Measurements from ENCODE around the gene LRBA. TPM values are rescaled to one million over a fixed set of nuclear protein-coding genes. Genes with fewer than 3 reads are reported as not detected.

Gene LRBA
- total and polyA plus RNA-seq, 7 donors = 16.8 to 184 (median 91.1) TPM

DNA sequence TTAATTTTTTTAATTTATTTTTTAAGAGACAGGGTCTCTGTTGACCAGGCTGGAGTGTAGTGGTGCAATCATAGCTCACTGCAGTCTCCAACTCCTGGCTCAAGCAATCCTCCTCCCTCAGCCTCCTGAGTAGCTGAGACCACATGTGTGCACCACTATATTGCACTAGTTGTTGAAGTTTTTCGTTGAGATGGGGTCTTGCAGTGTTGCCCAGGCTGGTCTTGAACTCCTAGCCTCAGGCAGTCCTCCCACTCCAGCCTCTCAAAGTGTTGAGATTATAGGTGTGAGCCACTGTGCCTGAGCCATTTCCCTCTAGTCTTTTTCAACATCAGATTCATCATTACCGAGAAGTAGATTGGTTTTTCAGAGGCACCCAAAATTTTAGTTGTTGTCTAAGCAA is 771.2 kb downstream of the LRBA start:
- intact Hi-C loops (cut with DNase I) = loop anchor here (10.0 kb wide), 1 partner anchor 621 kb away; no protein-coding TSS in a partner anchor
- no peaks in the 10 kb centered on the region for H3K4me1 ChIP-seq
- no peak for DNase-seq
- 86 to 89% methylated on average over 2 of the region's 2 CpGs for WGBS, 2 donors
- H3K4me3 ChIP-seq = no peak overlapping the region
- peaks cover 0 to 19% (median 0%) of the 10 kb centered on the region in 4 donors for H3K36me3 ChIP-seq
- no peaks in the 10 kb centered on the region for H3K27me3 ChIP-seq
- no peaks in the 10 kb centered on the region for H3K9me3 ChIP-seq
- no peak for TF ChIP-seq POLR2AphosphoS5 (IDR thresholded peaks at IDR 0.05)
- TF ChIP-seq, protein P1, sequence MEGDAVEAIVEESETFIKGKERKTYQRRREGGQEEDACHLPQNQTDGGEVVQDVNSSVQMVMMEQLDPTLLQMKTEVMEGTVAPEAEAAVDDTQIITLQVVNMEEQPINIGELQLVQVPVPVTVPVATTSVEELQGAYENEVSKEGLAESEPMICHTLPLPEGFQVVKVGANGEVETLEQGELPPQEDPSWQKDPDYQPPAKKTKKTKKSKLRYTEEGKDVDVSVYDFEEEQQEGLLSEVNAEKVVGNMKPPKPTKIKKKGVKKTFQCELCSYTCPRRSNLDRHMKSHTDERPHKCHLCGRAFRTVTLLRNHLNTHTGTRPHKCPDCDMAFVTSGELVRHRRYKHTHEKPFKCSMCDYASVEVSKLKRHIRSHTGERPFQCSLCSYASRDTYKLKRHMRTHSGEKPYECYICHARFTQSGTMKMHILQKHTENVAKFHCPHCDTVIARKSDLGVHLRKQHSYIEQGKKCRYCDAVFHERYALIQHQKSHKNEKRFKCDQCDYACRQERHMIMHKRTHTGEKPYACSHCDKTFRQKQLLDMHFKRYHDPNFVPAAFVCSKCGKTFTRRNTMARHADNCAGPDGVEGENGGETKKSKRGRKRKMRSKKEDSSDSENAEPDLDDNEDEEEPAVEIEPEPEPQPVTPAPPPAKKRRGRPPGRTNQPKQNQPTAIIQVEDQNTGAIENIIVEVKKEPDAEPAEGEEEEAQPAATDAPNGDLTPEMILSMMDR (IDR thresholded peaks at IDR 0.05) = no peak
- TF ChIP-seq POLR2A (IDR thresholded peaks at IDR 0.05) = no peak
- H3K27ac ChIP-seq = no peak overlapping the region

DNA sequence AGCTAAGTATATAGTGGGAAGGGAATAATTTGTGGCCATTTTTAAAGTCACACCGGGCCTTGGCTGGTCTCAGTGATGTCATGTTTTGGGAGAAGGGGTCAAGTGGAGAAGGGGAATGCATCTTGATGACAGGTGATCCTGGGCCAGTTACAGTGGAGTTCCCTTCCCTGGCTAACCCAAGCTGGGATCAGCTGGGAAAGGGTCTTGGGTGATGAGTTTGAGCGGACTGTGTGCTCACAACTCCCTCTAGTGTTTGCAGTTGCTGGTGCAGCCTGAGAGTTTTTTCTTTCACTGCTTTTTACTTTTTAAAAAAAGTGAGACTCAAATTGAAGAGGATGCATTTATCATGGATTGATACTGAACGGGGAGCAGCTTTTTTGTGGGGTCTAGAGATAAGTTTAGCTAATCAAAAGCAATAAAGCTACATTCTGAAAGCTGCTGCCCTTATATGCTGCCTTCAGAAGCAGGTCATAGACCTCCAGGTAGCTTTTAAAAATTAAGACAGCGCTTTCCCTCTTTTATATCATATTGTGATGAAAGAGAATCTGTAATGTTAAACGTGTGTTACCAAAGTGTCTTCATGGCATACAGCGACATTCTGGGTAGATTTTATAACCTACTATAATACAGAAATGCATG is 772.1 kb downstream of the LRBA start:
- 57 to 58% methylated on average over 6 of the region's 6 CpGs for WGBS, 2 donors
- DNase-seq = no peak

DNA sequence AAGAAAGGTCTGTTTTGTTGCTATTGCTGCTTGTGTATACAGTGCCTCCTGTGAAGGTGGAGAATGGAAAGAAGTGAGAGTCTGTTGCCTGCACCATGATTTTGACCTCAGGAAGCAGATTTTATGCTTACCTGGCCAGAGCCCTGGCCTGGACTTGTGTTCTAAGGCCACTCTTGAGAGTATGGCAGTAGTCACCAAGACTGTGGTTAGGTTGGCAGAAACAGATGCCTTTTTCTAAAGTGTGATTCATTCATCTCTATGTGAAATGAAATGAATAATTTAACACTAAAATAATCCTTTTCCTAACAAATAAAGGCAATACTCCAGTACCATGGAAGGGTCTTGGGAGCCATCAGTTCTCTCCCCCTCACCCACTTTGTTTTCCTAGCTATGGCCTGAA is 775.1 kb downstream of the LRBA start:
- H3K36me3 ChIP-seq = peaks cover 0 to 5% (median 0%) of the 10 kb centered on the region in 4 donors
- no peak for DNase-seq
- H3K4me1 ChIP-seq = peaks cover 0 to 29% (median 21%) of the 10 kb centered on the region in 4 donors
- H3K27me3 ChIP-seq = no peaks in the 10 kb centered on the region
- intact Hi-C loops (cut with DNase I) = loop anchor here (2.0 to 10.0 kb wide), 2 partner anchors 239 to 625 kb away; no protein-coding TSS in a partner anchor
- H3K9me3 ChIP-seq = no peaks in the 10 kb centered on the region
- TF ChIP-seq POLR2AphosphoS5 (IDR thresholded peaks at IDR 0.05) = no peak
- no peak for TF ChIP-seq POLR2A (IDR thresholded peaks at IDR 0.05)
- TF ChIP-seq, protein P1 (IDR thresholded peaks at IDR 0.05) = no peak
- TF ChIP-seq EP300 (IDR thresholded peaks at IDR 0.05) = no peak
- H3K27ac ChIP-seq = no peak overlapping the region
- H3K4me3 ChIP-seq = no peak overlapping the region

More for the DNA sequence above, 772.1 kb downstream of the LRBA start:
- peaks cover 0 to 10% (median 0%) of the 10 kb centered on the region in 4 donors for H3K36me3 ChIP-seq
- TF ChIP-seq POLR2AphosphoS5 (IDR thresholded peaks at IDR 0.05) = no peak
- no peak for TF ChIP-seq EP300 (IDR thresholded peaks at IDR 0.05)
- TF ChIP-seq, protein P1 (IDR thresholded peaks at IDR 0.05) = peak; percentile 55 to 93 (median 79)
- no peak for TF ChIP-seq POLR2A (IDR thresholded peaks at IDR 0.05)
- H3K27ac ChIP-seq = peak overlapping the region in 1 of 4 donors; percentile 17
- no peaks in the 10 kb centered on the region for H3K27me3 ChIP-seq
- H3K4me3 ChIP-seq = no peak overlapping the region
- no peaks in the 10 kb centered on the region for H3K9me3 ChIP-seq
- H3K4me1 ChIP-seq = no peaks in the 10 kb centered on the region
- intact Hi-C loops (cut with DNase I) = loop anchor here (10.0 kb wide), 1 partner anchor 622 kb away; no protein-coding TSS in a partner anchor

DNA sequence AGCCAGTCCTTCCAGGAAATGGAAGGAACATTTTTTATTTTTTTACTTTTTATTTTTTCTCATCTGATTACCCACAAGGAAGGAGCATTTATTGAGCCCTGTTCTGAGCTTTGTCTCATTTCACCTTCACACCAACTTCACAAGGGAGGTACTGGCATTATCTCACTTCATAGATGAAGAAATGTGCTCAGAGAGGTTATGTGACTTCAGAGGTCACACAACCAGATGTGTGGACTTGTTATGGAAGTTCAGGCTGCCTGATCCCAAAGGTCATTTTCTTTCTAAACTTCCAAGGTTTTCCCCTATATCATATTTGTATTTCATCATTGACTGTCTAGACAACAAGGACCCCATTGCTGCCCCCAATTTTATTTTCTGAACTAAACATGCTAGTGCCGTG is 776.5 kb downstream of the LRBA start:
- intact Hi-C loops (cut with DNase I) = loop anchor here (5.0 kb wide), 1 partner anchor 161 kb away; the partner anchor contains the start of gene DCLK2
- Histone ChIP-seq H3K9me3 (no peaks in the 10 kb centered on the region), H3K27ac (peak overlapping the region in 1 of 4 donors; percentile 2), H3K4me1 (peaks cover 0 to 29% (median 21%) of the 10 kb centered on the region in 4 donors), H3K4me3 (no peak overlapping the region), H3K36me3 (peaks cover 0 to 14% (median 0%) of the 10 kb centered on the region in 4 donors), H3K27me3 (no peaks in the 10 kb centered on the region)
- TF ChIP-seq EP300 (IDR thresholded peaks at IDR 0.05) = no peak
- no peak for TF ChIP-seq POLR2A (IDR thresholded peaks at IDR 0.05)
- TF ChIP-seq, protein P1 (IDR thresholded peaks at IDR 0.05) = no peak
- TF ChIP-seq POLR2AphosphoS5 (IDR thresholded peaks at IDR 0.05) = no peak
- WGBS, 2 donors = 96 to 97% methylated on average over 1 of the region's 1 CpG
- DNase-seq = no peak
